Ovary (tissue), 9 donors: Measurements from ENCODE around the gene SYNPO. TPM values are rescaled to one million over a fixed set of nuclear protein-coding genes. Genes with fewer than 3 reads are reported as not detected.

Experiments used
- DNase-seq, 5 donors: peaks; one replicate each; pipeline ENCODE4 v3.0.0-alpha.2; 2019 to 2020
- H3K27ac ChIP-seq, 2 donors: fragments of 200-600 bp; one replicate each; pipeline versions ENCODE4 v1.5.1 to v1.8.0; 2019 to 2022
- H3K27me3 ChIP-seq: fragments of 200-600 bp; one replicate; pipeline ENCODE4 v1.8.0; 2022
- H3K36me3 ChIP-seq: fragments of 200-600 bp; sonication (generic); one replicate; pipeline ENCODE4 v1.5.1; 2019
- H3K4me1 ChIP-seq: one replicate; pipeline ENCODE4 v1.8.1; 2013; ENCODE audit warnings: mild to moderate bottlenecking, moderate library complexity; ENCODE audit not compliant: insufficient read depth
- H3K4me3 ChIP-seq: fragments of 200-600 bp; sonication (generic); one replicate; pipeline ENCODE4 v1.5.1; 2017
- H3K9me3 ChIP-seq, 2 donors: fragments of 200-600 bp in 1 of 2; sonication (generic) in 1 of 2; one replicate each; pipeline versions ENCODE4 v1.5.1 to v1.8.1; 2013 to 2019; ENCODE audit warnings: mild to moderate bottlenecking in 1 of 2, moderate library complexity in 1 of 2
- EP300 ChIP-seq: sonication (generic); formaldehyde crosslinking; IDR thresholded peaks from one replicate; pipeline ENCODE4 v1.6.1; 2017; ENCODE audit warnings: antibody characterized with exemption
- POLR2A ChIP-seq: fragments of 450-650 bp; IDR thresholded peaks from one replicate; pipeline ENCODE4 v1.6.1; 2017; ENCODE audit warnings: antibody characterized with exemption, mild to moderate bottlenecking, moderate library complexity
- WGBS, 3 donors: extraction: QIAGEN DNeasy Blood & Tissue Kit in 1 of 3; methylation state at CpG; one replicate each; pipeline versions ENCODE4 v1.1.5 to v1.1.7; 2013 to 2017; 5-methylcytosine and 5-hydroxymethylcytosine counted together
- intact Hi-C, 4 donors: fragments of 100-400 bp; cut with DNase I; formaldehyde crosslinking; loops; one replicate each; pipeline versions ENCODE4 v1.11.0 to v1.15.1; 2022 to 2023
- polyA plus RNA-seq, 2 donors: library from polyadenylated mRNA; stranded (reverse); fragments of 200-250 nt in 1 of 2; fragments of 350-450 nt in 1 of 2; fragmentation: Illumina TruSeq in 1 of 2; extraction: RNeasy Lipid Tissue Mini Kit (QIAGEN cat#74804) in 1 of 2; gene quantifications; one replicate each; pipeline ENCODE4 v1.2.3, GENCODE V29; 2013 to 2014
- total RNA-seq, 7 donors: library from RNA; depleted of rRNA in 2 of 7; stranded (reverse); fragments of >200 nt in 2 of 7; fragmentation: NEBNext Ultra II Directional in 3 of 7; extraction: Animal tissue kit (Norgen Biotek cat#: 25700) in 3 of 7; gene quantifications; one replicate each; pipeline versions ENCODE4 v1.1.0 to v1.2.4, GENCODE V29; 2016 to 2023
- TF ChIP-seq, protein P1 (sequence below), 3 donors: fragments of 450-650 bp in 2 of 3; fragments of 200-600 bp in 1 of 3; IDR thresholded peaks; one replicate each; pipeline versions ENCODE4 v1.5.1 to v1.8.0; 2016 to 2022; ENCODE audit warnings: antibody characterized with exemption in 3 of 3, mild to moderate bottlenecking in 1 of 3
- donor health status: DM: no; HTN: no; CAD: no; lungs with moderate emphysema.
- donor health status: DM: no; HTN: no; CAD: no.
- donor health status: Bipolar disorder and iron deficiency.
- donor health status: DM: yes; HTN: yes; CAD: no.
- donor health status: DM: no; HTN: no; CAD: no.
- donor health status: DM: yes; HTN: yes; CAD: no.

SYNPO gene
- total and polyA plus RNA-seq, 9 donors: 8.3 to 174 (median 70.2) TPM

DNA sequence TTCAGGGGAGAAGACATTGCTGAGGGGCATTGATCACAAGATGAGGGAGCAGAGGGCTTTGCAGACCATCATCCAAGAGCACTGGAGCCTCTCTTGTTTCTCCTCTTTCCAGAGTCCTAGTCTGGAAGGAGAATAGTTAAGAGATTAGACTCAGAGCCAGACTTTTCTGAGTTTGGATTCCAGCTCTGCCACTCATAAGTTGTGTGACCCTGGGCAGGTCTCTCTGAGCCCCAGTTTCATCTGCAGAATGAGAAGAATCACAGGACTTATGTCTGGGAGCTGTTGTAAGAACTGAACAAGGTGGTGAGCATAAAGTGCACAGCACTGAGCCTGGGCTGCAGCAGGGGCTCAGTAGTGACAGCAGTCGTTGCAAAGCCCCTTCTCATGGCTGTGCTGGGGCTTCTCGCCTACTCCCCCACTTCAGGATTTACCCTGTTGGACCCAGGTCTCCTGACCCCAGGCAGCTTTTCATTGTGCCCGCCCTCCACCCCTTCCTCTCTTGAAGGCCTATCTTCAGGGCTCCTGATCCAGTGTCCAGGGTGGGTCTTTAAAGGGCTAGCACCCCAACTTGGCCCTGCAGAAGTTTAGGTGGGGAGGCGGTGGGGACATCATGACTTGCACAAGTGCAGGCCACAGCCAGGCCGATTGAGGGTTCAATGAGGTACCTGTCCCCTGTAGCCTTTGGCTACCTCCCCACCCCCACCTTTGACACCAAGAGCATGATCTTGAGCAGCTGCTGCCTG, 1.5 kb downstream of the SYNPO start:
- 41 to 48% (median 46%) methylated on average over 5 of the region's 5 CpGs for WGBS, 3 donors
- no peaks in the 10 kb centered on the region for H3K36me3 ChIP-seq
- TF ChIP-seq POLR2A: no peak
- TF ChIP-seq EP300: no peak
- no peak for DNase-seq
- no peaks in the 10 kb centered on the region for H3K9me3 ChIP-seq
- H3K4me3 ChIP-seq: no peak overlapping the region
- no peaks in the 10 kb centered on the region for H3K27me3 ChIP-seq
- H3K4me1 ChIP-seq: peaks cover 57% of the 10 kb centered on the region
- intact Hi-C loops: no loop called here
- H3K27ac ChIP-seq: peak overlapping the region; percentile 85 to 93

DNA sequence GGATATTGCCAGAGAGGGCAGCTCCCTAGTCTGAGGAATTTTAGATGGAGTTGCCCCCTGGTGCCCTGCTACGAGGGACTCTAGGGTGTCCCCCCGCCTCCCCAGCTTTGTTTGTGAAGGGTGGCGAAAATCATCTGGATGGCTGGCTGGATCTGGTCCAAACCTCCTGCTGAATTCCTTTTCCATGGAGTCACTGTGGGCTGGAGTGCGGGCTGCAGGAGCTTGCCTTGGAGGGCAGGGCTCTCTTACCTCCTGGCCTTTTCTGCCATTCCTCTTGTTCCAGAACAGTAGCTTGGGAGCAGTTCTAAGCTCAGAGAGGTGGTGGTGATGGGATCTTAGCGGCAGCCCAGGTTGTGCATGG, 2.1 kb downstream of the SYNPO start:
- peak overlapping the region; percentile 85 to 93 for H3K27ac ChIP-seq
- H3K4me3 ChIP-seq: no peak overlapping the region
- intact Hi-C loops: no loop called here
- WGBS, 3 donors: 6 to 11% (median 10%) methylated on average over 5 of the region's 5 CpGs
- H3K4me1 ChIP-seq: peaks cover 59% of the 10 kb centered on the region
- TF ChIP-seq, protein P1, sequence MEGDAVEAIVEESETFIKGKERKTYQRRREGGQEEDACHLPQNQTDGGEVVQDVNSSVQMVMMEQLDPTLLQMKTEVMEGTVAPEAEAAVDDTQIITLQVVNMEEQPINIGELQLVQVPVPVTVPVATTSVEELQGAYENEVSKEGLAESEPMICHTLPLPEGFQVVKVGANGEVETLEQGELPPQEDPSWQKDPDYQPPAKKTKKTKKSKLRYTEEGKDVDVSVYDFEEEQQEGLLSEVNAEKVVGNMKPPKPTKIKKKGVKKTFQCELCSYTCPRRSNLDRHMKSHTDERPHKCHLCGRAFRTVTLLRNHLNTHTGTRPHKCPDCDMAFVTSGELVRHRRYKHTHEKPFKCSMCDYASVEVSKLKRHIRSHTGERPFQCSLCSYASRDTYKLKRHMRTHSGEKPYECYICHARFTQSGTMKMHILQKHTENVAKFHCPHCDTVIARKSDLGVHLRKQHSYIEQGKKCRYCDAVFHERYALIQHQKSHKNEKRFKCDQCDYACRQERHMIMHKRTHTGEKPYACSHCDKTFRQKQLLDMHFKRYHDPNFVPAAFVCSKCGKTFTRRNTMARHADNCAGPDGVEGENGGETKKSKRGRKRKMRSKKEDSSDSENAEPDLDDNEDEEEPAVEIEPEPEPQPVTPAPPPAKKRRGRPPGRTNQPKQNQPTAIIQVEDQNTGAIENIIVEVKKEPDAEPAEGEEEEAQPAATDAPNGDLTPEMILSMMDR (IDR thresholded peaks at IDR 0.05): no peak
- TF ChIP-seq POLR2A (no peak), EP300 (no peak)
- no peaks in the 10 kb centered on the region for H3K9me3 ChIP-seq
- peak; percentile 80 to 90 (median 84) for DNase-seq
- no peaks in the 10 kb centered on the region for H3K27me3 ChIP-seq
- H3K36me3 ChIP-seq: no peaks in the 10 kb centered on the region

GRCh38 chr5:150642991-150643710, 2.7 kb downstream of the SYNPO start:
- H3K36me3 ChIP-seq: no peaks in the 10 kb centered on the region
- DNase-seq: no peak
- H3K27me3 ChIP-seq: no peaks in the 10 kb centered on the region
- H3K9me3 ChIP-seq: no peaks in the 10 kb centered on the region
- H3K27ac ChIP-seq: peak overlapping the region; percentile 85 to 93
- intact Hi-C loops: no loop called here
- no peak overlapping the region for H3K4me3 ChIP-seq
- 69 to 83% (median 74%) methylated on average over 12 of the region's 12 CpGs for WGBS, 3 donors
- TF ChIP-seq, protein P1 (IDR thresholded peaks at IDR 0.05): no peak
- no peak for TF ChIP-seq EP300
- no peak for TF ChIP-seq POLR2A
- H3K4me1 ChIP-seq: peaks cover 61% of the 10 kb centered on the region

DNA sequence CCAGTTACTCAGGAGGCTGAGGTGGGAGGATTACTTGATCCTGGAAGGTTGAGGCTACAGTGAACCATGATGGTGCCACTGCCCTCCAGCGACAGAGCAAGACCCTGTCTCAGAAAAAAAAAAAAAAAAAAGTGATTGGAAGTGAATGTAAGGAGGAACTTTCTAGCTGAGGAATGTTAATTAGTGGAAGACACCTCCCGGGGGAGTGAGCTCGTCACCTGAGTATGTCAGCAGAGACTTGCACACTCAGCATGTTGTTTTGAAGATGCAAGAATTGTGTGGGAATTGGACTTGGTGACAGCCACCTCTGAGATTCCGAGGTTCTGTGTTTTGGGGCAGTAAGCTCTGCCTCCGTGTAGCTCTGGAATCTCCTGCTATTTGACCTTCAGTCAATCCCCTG, 3.6 kb downstream of the SYNPO start:
- Histone ChIP-seq H3K4me3 (no peak overlapping the region), H3K9me3 (no peaks in the 10 kb centered on the region), H3K27ac (peak overlapping the region in 1 of 2 donors; percentile 93), H3K27me3 (no peaks in the 10 kb centered on the region), H3K36me3 (no peaks in the 10 kb centered on the region), H3K4me1 (peaks cover 60% of the 10 kb centered on the region)
- peak in 1 of 5 donors; percentile 13 for DNase-seq
- intact Hi-C loops: no loop called here
- TF ChIP-seq, protein P1 (IDR thresholded peaks at IDR 0.05): no peak
- TF ChIP-seq POLR2A (no peak), EP300 (no peak)
- 61 to 78% (median 67%) methylated on average over 5 of the region's 5 CpGs for WGBS, 3 donors

DNA sequence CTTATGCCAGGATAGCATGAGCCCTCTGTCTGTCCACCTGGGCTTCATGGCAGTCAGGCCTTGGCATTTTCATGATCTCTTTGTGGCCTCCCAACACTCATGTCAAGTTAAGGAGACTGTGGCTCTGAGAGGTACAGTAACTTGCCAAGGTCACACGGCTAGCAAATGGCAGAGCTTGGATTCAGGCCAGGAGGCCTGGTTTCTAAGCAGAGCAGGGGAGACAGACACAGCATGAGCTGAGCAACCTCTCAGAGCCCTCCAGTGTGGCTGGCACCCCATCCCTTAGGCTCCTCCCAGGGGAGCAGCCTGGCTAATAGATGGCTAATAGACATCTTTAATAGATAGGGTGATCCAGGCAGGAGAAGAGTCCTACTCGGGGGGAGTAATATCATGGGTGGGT, 4.1 kb downstream of the SYNPO start:
- Histone ChIP-seq H3K4me1 (peaks cover 61% of the 10 kb centered on the region), H3K36me3 (no peaks in the 10 kb centered on the region), H3K27ac (peak overlapping the region; percentile 42 to 93), H3K27me3 (no peaks in the 10 kb centered on the region), H3K9me3 (no peaks in the 10 kb centered on the region), H3K4me3 (no peak overlapping the region)
- WGBS, 3 donors: 25 to 37% (median 29%) methylated on average over 2 of the region's 2 CpGs
- intact Hi-C loops: no loop called here
- TF ChIP-seq, protein P1 (IDR thresholded peaks at IDR 0.05): no peak
- TF ChIP-seq EP300 (no peak), POLR2A (no peak)
- DNase-seq: peak in 2 of 5 donors; percentile 51 to 58
